ENCODE data around the gene FKBP5.

DNA sequence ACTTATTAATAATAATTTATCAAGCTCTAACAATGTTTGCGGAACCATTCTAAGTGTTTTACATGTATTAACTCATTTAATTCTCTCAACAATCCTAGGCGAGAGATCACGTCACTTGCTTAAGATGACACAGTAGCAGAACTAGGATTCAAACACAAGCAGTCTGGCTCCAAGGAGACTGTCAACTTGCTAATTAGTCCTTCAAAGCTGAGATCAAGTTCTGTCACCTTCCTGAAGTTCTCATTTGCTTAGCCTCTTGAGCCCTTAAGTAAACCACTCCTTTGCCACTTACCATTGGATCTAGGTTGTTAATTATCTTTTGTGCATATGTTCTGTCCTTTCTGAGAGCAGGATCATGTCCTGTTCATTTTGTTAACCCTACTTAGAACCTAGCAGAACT is 14.1 kb downstream of the FKBP5 start:
- no peak for TF ChIP-seq CTCF (IDR thresholded peaks at IDR 0.05; ENCODE audit: borderline replicate concordance, extremely low read depth, low read length, poor library complexity, severe bottlenecking)
- TF ChIP-seq EZH2 (IDR thresholded peaks at IDR 0.05; ENCODE audit: borderline replicate concordance, low read depth, low read length, severe bottlenecking), result no peak

Data from DND-41 (cell line).